ENCODE measurements around the gene ALOX15. TPM values are rescaled to one million over a fixed set of nuclear protein-coding genes. Genes with fewer than 3 reads are reported as not detected.

The ALOX15 gene
- total RNA-seq, 2 experiments from 2014 or later, result 0.36 TPM; not detected in 1

- Mint-ChIP-seq H3K9me3 (no peaks in the 10 kb centered on the region), H3K36me3 (ENCODE audit: low read depth) (no peaks in the 10 kb centered on the region), H3K27me3 (peaks cover 6% of the 10 kb centered on the region), H3K4me1 (ENCODE audit: low read depth) (no peaks in the 10 kb centered on the region), H3K27ac (no peak overlapping the region), H3K4me3 (no peak overlapping the region)
- peak in 9 of 14 experiments; percentile 13 to 60 (median 29) for DNase-seq
- ChIA-PET POLR2A (no interaction called here), CTCF (interaction anchor here (0.9 kb wide), 1 partner anchor 174 kb away, joined by 4 read pairs; no protein-coding TSS in a partner anchor)
- Histone ChIP-seq H3K4me1 (ENCODE audit: insufficient read depth, low read length) (peaks cover 8% of the 10 kb centered on the region), H3K27ac (ENCODE audit: low read depth in 1 of 2, low read length in 2 of 2) (no peak overlapping the region), H3K4me3 (ENCODE audit: low read length) (no peak overlapping the region), H3K36me3 (ENCODE audit: insufficient read depth, low read length) (no peaks in the 10 kb centered on the region), H3K9me3 (ENCODE audit: control insufficient read depth in 1 of 2, insufficient read depth in 1 of 2, low read length in 2 of 2) (peaks cover 0 to 4% of the 10 kb centered on the region in 2 experiments), H3K27me3 (ENCODE audit: control insufficient read depth in 1 of 2, insufficient read depth in 2 of 2, low read length in 2 of 2) (peaks cover 0 to 3% of the 10 kb centered on the region in 2 experiments)
- peak; percentile 34 for TF ChIP-seq CTCF (IDR thresholded peaks at IDR 0.05)
- peak; percentile 65 for ATAC-seq (ENCODE audit: poor library complexity)
- intact Hi-C loops (cut with DNase I, micrococcal nuclease), result no loop called here
Measured at GRCh38 chr17:4594931-4595684, 46.4 kb downstream of the ALOX15 start.

GRCh38 chr17:4594406-4594805 lies 47.1 kb downstream of the ALOX15 start:
- DNase-seq (no peak), ATAC-seq (ENCODE audit: poor library complexity) (no peak)
- H3K27ac Mint-ChIP-seq, result no peak overlapping the region
- H3K36me3 ChIP-seq (ENCODE audit: insufficient read depth, low read length), result no peaks in the 10 kb centered on the region
- H3K4me1 ChIP-seq (ENCODE audit: insufficient read depth, low read length), result peaks cover 8% of the 10 kb centered on the region
- H3K27me3 Mint-ChIP-seq, result peaks cover 7% of the 10 kb centered on the region
- no peak overlapping the region for H3K27ac ChIP-seq (ENCODE audit: low read depth in 1 of 2, low read length in 2 of 2)
- H3K36me3 Mint-ChIP-seq (ENCODE audit: low read depth), result no peaks in the 10 kb centered on the region
- CTCF ChIA-PET, result no interaction called here
- H3K27me3 ChIP-seq (ENCODE audit: control insufficient read depth in 1 of 2, insufficient read depth in 2 of 2, low read length in 2 of 2), result peaks cover 0 to 3% of the 10 kb centered on the region in 2 experiments
- intact Hi-C loops (cut with DNase I, micrococcal nuclease), result no loop called here
- H3K4me3 ChIP-seq (ENCODE audit: low read length), result no peak overlapping the region
- no peaks in the 10 kb centered on the region for H3K4me1 Mint-ChIP-seq (ENCODE audit: low read depth)
- peaks cover 0 to 4% of the 10 kb centered on the region in 2 experiments for H3K9me3 ChIP-seq (ENCODE audit: control insufficient read depth in 1 of 2, insufficient read depth in 1 of 2, low read length in 2 of 2)
- no peaks in the 10 kb centered on the region for H3K9me3 Mint-ChIP-seq
- POLR2A ChIA-PET, result no interaction called here
- no peak overlapping the region for H3K4me3 Mint-ChIP-seq
- no peak for TF ChIP-seq CTCF (IDR thresholded peaks at IDR 0.05)

GRCh38 chr17:4593021-4593421 lies 48.5 kb downstream of the ALOX15 start:
- no peaks in the 10 kb centered on the region for H3K36me3 Mint-ChIP-seq (ENCODE audit: low read depth)
- peaks cover 0 to 4% of the 10 kb centered on the region in 2 experiments for H3K9me3 ChIP-seq (ENCODE audit: control insufficient read depth in 1 of 2, insufficient read depth in 1 of 2, low read length in 2 of 2)
- TF ChIP-seq CTCF (IDR thresholded peaks at IDR 0.05), result no peak
- no peak for DNase-seq
- H3K9me3 Mint-ChIP-seq, result no peaks in the 10 kb centered on the region
- intact Hi-C loops (cut with DNase I, micrococcal nuclease), result no loop called here
- CTCF ChIA-PET, result no interaction called here
- H3K36me3 ChIP-seq (ENCODE audit: insufficient read depth, low read length), result no peaks in the 10 kb centered on the region
- H3K27me3 ChIP-seq (ENCODE audit: control insufficient read depth in 1 of 2, insufficient read depth in 2 of 2, low read length in 2 of 2), result peaks cover 0 to 3% of the 10 kb centered on the region in 2 experiments
- peaks cover 8% of the 10 kb centered on the region for H3K4me1 ChIP-seq (ENCODE audit: insufficient read depth, low read length)
- no peak overlapping the region for H3K4me3 ChIP-seq (ENCODE audit: low read length)
- POLR2A ChIA-PET, result no interaction called here
- no peak overlapping the region for H3K4me3 Mint-ChIP-seq
- no peak overlapping the region for H3K27ac ChIP-seq (ENCODE audit: low read depth in 1 of 2, low read length in 2 of 2)
- no peaks in the 10 kb centered on the region for H3K4me1 Mint-ChIP-seq (ENCODE audit: low read depth)
- ATAC-seq (ENCODE audit: poor library complexity), result no peak
- H3K27ac Mint-ChIP-seq, result no peak overlapping the region
- peaks cover 15% of the 10 kb centered on the region for H3K27me3 Mint-ChIP-seq

Data from CD4-positive, alpha-beta T cell (primary cell).